K562 (cell line): ENCODE results near the gene ZSCAN26. TPM values are rescaled to one million over a fixed set of nuclear protein-coding genes. Genes with fewer than 3 reads are reported as not detected.

Experiments used
- ATAC-seq: fragments of 200-7000 bp; cut with Tn5 transposase; 3 replicates; pipeline ENCODE4 v1.9.1; 2020; ENCODE audit warnings: moderate library complexity
- BruUV-seq: library from RNA; stranded (reverse); fragments of 400-500 nt; replicated peaks from 2 replicates; lab custom pipeline; 2021; lab: Mats Ljungman, UMichigan
- CTCF ChIA-PET: fragments of 300-600 bp; formaldehyde crosslinking; extraction: SDS; loops from one replicate; lab custom pipeline; 2021; ENCODE audit warnings: low intra/inter-chr PET ratio; lab: Yijun Ruan, JAX
- POLR2A ChIA-PET: fragments of 300-600, 350-650 bp; sonication (Branson Sonifier 250); formaldehyde crosslinking; extraction: SDS; loops from one replicate; lab custom pipeline; 2021; ENCODE audit warnings: antibody characterized with exemption, inconsistent platforms; lab: Yijun Ruan, JAX
- DNase-seq, 4 experiments: peaks; one replicate each; pipeline versions ENCODE4 v3.0.0 to v3.0.0-alpha.2; 2011 to 2018; ENCODE audit warnings: low spot score in 3 of 4, mixed read lengths in 3 of 4; ENCODE audit errors: extremely low read depth in 1 of 4
- FAIRE-seq: peaks from 2 replicates; lab custom pipeline; 2011; peaks lifted over from hg19 to GRCh38; lab: Jason Lieb, UNC
- H2AFZ ChIP-seq: 2 replicates; pipeline ENCODE4 v1.6.0; 2011; ENCODE audit warnings: low read depth, low read length, control low read depth, inconsistent platforms
- H3K27ac ChIP-seq: fragments of 200-600 bp; 3 replicates; pipeline ENCODE4 v1.8.0; 2011; ENCODE audit warnings: low read depth, mild to moderate bottlenecking, control low read depth, inconsistent platforms, low read length, moderate library complexity, mixed read lengths; ENCODE audit errors: extremely low read depth
- H3K27me3 ChIP-seq, 2 experiments: fragments of 300-600 bp in 1 of 2; 2 replicates in 1 of 2; 3 replicates in 1 of 2; pipeline versions ENCODE4 v1.6.0 to v1.8.0; 2011; ENCODE audit warnings: inconsistent platforms in 2 of 2, low read length in 2 of 2, mild to moderate bottlenecking in 1 of 2, mixed read lengths in 1 of 2, moderate library complexity in 1 of 2; ENCODE audit not compliant: control insufficient read depth in 2 of 2, insufficient read depth in 2 of 2
- H3K36me3 ChIP-seq: fragments of 300-600 bp; 3 replicates; pipeline ENCODE4 v1.8.0; 2011; ENCODE audit warnings: mild to moderate bottlenecking, low read length, inconsistent platforms; ENCODE audit not compliant: control insufficient read depth, insufficient read depth
- H3K4me1 ChIP-seq, 2 experiments: fragments of 200-600 bp in 1 of 2; replicated peaks in 1 of 2; 2 replicates in 1 of 2; 3 replicates in 1 of 2; pipeline versions ENCODE4 v1.5.1 to v1.8.0; 2011; ENCODE audit warnings: inconsistent platforms in 2 of 2, low read length in 2 of 2, mild to moderate bottlenecking in 1 of 2, mixed read lengths in 1 of 2, moderate library complexity in 1 of 2; ENCODE audit not compliant: control insufficient read depth in 2 of 2, insufficient read depth in 2 of 2
- H3K4me2 ChIP-seq: 2 replicates; pipeline ENCODE4 v1.6.1; 2011; ENCODE audit warnings: low read length, control low read depth, inconsistent platforms, mixed read lengths; ENCODE audit not compliant: insufficient read depth
- H3K4me3 ChIP-seq: fragments of 200-600 bp; sonication (generic), shearing (Covaris generic); 2 replicates; pipeline ENCODE4 v1.5.1; 2016; ENCODE audit warnings: control low read depth, inconsistent platforms
- H3K79me2 ChIP-seq: fragments of 200-600 bp; 3 replicates; pipeline ENCODE4 v1.8.0; 2011; ENCODE audit warnings: low read length, inconsistent platforms; ENCODE audit not compliant: control insufficient read depth, insufficient read depth
- H3K9ac ChIP-seq, 2 experiments: 2 replicates each; pipeline versions ENCODE4 v1.6.0 to v1.6.1; 2011; ENCODE audit warnings: low read depth in 2 of 2, low read length in 2 of 2, control low read depth in 1 of 2, inconsistent platforms in 1 of 2, mild to moderate bottlenecking in 1 of 2, mixed read lengths in 1 of 2; ENCODE audit not compliant: insufficient read depth in 1 of 2
- H3K9me1 ChIP-seq: one replicate; pipeline ENCODE4 v1.6.0; 2011; ENCODE audit warnings: inconsistent platforms, mild to moderate bottlenecking, low read length, moderate library complexity; ENCODE audit not compliant: control insufficient read depth, insufficient read depth
- H3K9me3 ChIP-seq: replicated peaks from 2 replicates; pipeline ENCODE4 v1.5.1; 2011; ENCODE audit warnings: low read depth, low read length, inconsistent platforms; ENCODE audit not compliant: control insufficient read depth, insufficient read depth
- H4K20me1 ChIP-seq: replicated peaks from 2 replicates; pipeline ENCODE4 v1.6.1; 2011; ENCODE audit warnings: low read length, inconsistent platforms, mixed read lengths; ENCODE audit not compliant: control insufficient read depth, insufficient read depth
- ASH1L ChIP-seq: fragments of 450-650 bp; IDR thresholded peaks from 2 replicates; pipeline ENCODE4 v1.6.1; 2018; ENCODE audit warnings: borderline replicate concordance, mild to moderate bottlenecking, low read depth; ENCODE audit not compliant: partially characterized antibody
- EP400 ChIP-seq: fragments of 450-650 bp; IDR thresholded peaks from 2 replicates; pipeline ENCODE4 v1.6.1; 2017; ENCODE audit warnings: antibody characterized with exemption, mild to moderate bottlenecking, moderate library complexity
- FIP1L1 ChIP-seq: fragments of 200-400 bp; formaldehyde crosslinking; IDR thresholded peaks from 2 replicates; pipeline ENCODE4 v1.6.1; 2018; ENCODE audit warnings: mild to moderate bottlenecking, low read depth, low read length; ENCODE audit not compliant: poor library complexity, severe bottlenecking
- GATAD2B ChIP-seq: fragments of 450-650 bp; IDR thresholded peaks from 2 replicates; pipeline ENCODE4 v1.6.1; 2017; ENCODE audit warnings: mild to moderate bottlenecking, borderline replicate concordance
- SMARCC2 ChIP-seq: fragments of 450-650 bp; IDR thresholded peaks from 2 replicates; pipeline ENCODE4 v1.6.1; 2017; ENCODE audit warnings: antibody characterized with exemption, moderate library complexity, mild to moderate bottlenecking, low read depth
- SNIP1 ChIP-seq: fragments of 450-650 bp; IDR thresholded peaks from 2 replicates; pipeline ENCODE4 v1.7.1; 2017; ENCODE audit warnings: low read depth, mild to moderate bottlenecking
- ZNF431 ChIP-seq: sonication (generic); formaldehyde crosslinking; IDR thresholded peaks from 2 replicates; pipeline ENCODE4 v1.8.0; 2022; ENCODE audit warnings: mild to moderate bottlenecking, missing genetic modification reagents
- WGBS: fragments of 100-300 bp; shearing (Covaris generic); methylation state at CpG from one replicate; pipeline ENCODE4 v1.1.6; 2016; ENCODE audit warnings: low coverage, mixed read lengths; ENCODE audit not compliant: insufficient coverage; ENCODE audit errors: missing lambda C conversion rate; 5-methylcytosine and 5-hydroxymethylcytosine counted together
- in situ Hi-C: fragments of 300-500 bp; cut with MboI; formaldehyde crosslinking; loops from 4 replicates; pipeline ENCODE4 v1.15.0; 2018; ENCODE audit warnings: inconsistent platforms, mixed read lengths
- intact Hi-C: fragments of 100-400 bp; cut with micrococcal nuclease; formaldehyde crosslinking; loops from 2 replicates; pipeline ENCODE4 v1.14.2; 2022
- polyA plus RNA-seq, 8 experiments: library from polyadenylated mRNA; depleted of rRNA in 4 of 8; stranded (reverse) in 5 of 8; unstranded in 3 of 8; fragments of >200 nt; fragmentation: Nextera tagmentation in 2 of 8; fragmentation: Illumina TruSeq in 1 of 8; extraction: Ambion mirVana in 2 of 8; extraction: Trizol in 1 of 8; gene quantifications; 2 replicates each; pipeline versions ENCODE4 v1.2.1 to v1.2.3, GENCODE V29; 2011 to 2014; ENCODE audit warnings: inconsistent platforms in 1 of 8, missing spikeins in 1 of 8
- total RNA-seq, 7 experiments: library from RNA; depleted of rRNA in 6 of 7; stranded (reverse); fragments of >200 nt in 6 of 7; fragmentation: Illumina TruSeq in 2 of 7; extraction: Trizol in 2 of 7; gene quantifications; 2 replicates each; pipeline versions ENCODE4 v1.2.1 to v1.2.3, GENCODE V29; 2011 to 2021; ENCODE audit warnings: low replicate concordance in 1 of 7
- TF ChIP-seq, protein P1 (sequence below): fragments of 450-650 bp; IDR thresholded peaks from 2 replicates; pipeline ENCODE4 v1.7.0; 2016; ENCODE audit warnings: borderline replicate concordance
- TF ChIP-seq, protein P2 (sequence below): fragments of 200-800 bp; sonication (Bioruptor generic); IDR thresholded peaks from 2 replicates; pipeline ENCODE4 v1.6.1; 2016; ENCODE audit warnings: missing genetic modification characterization, missing compliant biosample characterization
- TF ChIP-seq, protein P3 (sequence below), 2 experiments: fragments of 450-650 bp; IDR thresholded peaks; 2 replicates each; pipeline ENCODE4 v1.6.1; 2016

The ZSCAN26 gene
- total and polyA plus RNA-seq, 9 of the 15 experiments (the other 6 are each of a cell fraction or from before 2014, with no cell fraction given) = 5.9 to 14.2 (median 10.5) TPM

DNA sequence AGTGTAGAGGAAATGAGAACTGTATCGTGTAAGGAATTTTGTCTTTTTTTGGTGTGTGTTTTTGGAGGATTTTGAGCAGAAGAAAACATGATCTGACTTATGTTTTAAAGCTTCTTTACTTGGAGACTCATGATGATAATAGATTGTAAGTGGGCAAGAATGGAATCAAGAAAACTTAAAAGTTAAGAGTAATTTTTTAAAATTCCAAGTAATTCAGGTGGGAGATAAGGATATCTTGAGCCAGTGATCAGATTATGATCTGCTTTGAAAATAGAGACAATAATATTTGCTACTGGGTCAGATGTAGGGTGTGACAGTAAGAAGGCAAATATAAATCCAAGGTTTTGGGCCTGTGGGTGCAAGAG lies 734 bp downstream of the ZSCAN26 start:
- Histone ChIP-seq H3K4me2 (peak overlapping the region; percentile 88), H3K9ac (peak overlapping the region; percentile 75 to 94; a peak in 3 of 4 replicates), H3K9me1 (no peaks in the 10 kb centered on the region), H3K9me3 (no peaks in the 10 kb centered on the region; the same call in 1 of the 2 replicates), H3K27ac (peak overlapping the region; percentile 78), H3K36me3 (peaks cover 10% of the 10 kb centered on the region), H3K79me2 (peaks cover 29% of the 10 kb centered on the region), H3K27me3 (no peaks in the 10 kb centered on the region), H3K4me3 (peak overlapping the region; percentile 61), H4K20me1 (no peaks in the 10 kb centered on the region), H3K4me1 (peaks cover 7 to 26% of the 10 kb centered on the region in 2 experiments), H2AFZ (peak overlapping the region; percentile 92)
- in situ Hi-C loops (no loop called here), intact Hi-C loops (loop anchor here (1.0 to 5.0 kb wide), 3 partner anchors 69 to 130 kb away; partner anchors contain the start of gene ZSCAN31)
- peak; percentile 32 for FAIRE-seq
- CTCF ChIA-PET = interaction anchor here (0.6 kb wide), 1 partner anchor 151 kb away, joined by 5 read pairs; no protein-coding TSS in a partner anchor
- ATAC-seq = no peak
- no peak for DNase-seq
- TF ChIP-seq, protein P1, sequence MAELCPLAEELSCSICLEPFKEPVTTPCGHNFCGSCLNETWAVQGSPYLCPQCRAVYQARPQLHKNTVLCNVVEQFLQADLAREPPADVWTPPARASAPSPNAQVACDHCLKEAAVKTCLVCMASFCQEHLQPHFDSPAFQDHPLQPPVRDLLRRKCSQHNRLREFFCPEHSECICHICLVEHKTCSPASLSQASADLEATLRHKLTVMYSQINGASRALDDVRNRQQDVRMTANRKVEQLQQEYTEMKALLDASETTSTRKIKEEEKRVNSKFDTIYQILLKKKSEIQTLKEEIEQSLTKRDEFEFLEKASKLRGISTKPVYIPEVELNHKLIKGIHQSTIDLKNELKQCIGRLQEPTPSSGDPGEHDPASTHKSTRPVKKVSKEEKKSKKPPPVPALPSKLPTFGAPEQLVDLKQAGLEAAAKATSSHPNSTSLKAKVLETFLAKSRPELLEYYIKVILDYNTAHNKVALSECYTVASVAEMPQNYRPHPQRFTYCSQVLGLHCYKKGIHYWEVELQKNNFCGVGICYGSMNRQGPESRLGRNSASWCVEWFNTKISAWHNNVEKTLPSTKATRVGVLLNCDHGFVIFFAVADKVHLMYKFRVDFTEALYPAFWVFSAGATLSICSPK = no peak
- TF ChIP-seq SMARCC2 (0 out of 2 replicates have a peak, but pooled peaks have one; percentile 8), GATAD2B (peak; percentile 68), ZNF431 (no peak), FIP1L1 (no peak), ASH1L (peak; percentile 4), EP400 (no peak), SNIP1 (0 out of 2 replicates have a peak, but pooled peaks have one; percentile 3)
- TF ChIP-seq, protein P2, sequence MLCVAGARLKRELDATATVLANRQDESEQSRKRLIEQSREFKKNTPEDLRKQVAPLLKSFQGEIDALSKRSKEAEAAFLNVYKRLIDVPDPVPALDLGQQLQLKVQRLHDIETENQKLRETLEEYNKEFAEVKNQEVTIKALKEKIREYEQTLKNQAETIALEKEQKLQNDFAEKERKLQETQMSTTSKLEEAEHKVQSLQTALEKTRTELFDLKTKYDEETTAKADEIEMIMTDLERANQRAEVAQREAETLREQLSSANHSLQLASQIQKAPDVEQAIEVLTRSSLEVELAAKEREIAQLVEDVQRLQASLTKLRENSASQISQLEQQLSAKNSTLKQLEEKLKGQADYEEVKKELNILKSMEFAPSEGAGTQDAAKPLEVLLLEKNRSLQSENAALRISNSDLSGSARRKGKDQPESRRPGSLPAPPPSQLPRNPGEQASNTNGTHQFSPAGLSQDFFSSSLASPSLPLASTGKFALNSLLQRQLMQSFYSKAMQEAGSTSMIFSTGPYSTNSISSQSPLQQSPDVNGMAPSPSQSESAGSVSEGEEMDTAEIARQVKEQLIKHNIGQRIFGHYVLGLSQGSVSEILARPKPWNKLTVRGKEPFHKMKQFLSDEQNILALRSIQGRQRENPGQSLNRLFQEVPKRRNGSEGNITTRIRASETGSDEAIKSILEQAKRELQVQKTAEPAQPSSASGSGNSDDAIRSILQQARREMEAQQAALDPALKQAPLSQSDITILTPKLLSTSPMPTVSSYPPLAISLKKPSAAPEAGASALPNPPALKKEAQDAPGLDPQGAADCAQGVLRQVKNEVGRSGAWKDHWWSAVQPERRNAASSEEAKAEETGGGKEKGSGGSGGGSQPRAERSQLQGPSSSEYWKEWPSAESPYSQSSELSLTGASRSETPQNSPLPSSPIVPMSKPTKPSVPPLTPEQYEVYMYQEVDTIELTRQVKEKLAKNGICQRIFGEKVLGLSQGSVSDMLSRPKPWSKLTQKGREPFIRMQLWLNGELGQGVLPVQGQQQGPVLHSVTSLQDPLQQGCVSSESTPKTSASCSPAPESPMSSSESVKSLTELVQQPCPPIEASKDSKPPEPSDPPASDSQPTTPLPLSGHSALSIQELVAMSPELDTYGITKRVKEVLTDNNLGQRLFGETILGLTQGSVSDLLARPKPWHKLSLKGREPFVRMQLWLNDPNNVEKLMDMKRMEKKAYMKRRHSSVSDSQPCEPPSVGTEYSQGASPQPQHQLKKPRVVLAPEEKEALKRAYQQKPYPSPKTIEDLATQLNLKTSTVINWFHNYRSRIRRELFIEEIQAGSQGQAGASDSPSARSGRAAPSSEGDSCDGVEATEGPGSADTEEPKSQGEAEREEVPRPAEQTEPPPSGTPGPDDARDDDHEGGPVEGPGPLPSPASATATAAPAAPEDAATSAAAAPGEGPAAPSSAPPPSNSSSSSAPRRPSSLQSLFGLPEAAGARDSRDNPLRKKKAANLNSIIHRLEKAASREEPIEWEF (CRISPR knock-in tag) = peak; percentile 59; the same call in 1 of the 2 replicates
- TF ChIP-seq, protein P3, sequence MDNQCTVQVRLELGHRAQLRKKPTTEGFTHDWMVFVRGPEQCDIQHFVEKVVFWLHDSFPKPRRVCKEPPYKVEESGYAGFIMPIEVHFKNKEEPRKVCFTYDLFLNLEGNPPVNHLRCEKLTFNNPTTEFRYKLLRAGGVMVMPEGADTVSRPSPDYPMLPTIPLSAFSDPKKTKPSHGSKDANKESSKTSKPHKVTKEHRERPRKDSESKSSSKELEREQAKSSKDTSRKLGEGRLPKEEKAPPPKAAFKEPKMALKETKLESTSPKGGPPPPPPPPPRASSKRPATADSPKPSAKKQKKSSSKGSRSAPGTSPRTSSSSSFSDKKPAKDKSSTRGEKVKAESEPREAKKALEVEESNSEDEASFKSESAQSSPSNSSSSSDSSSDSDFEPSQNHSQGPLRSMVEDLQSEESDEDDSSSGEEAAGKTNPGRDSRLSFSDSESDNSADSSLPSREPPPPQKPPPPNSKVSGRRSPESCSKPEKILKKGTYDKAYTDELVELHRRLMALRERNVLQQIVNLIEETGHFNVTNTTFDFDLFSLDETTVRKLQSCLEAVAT (IDR thresholded peaks at IDR 0.05) = 0 out of 4 replicates have a peak, but pooled peaks of 1 of the 2 experiments have one; percentile 1
- POLR2A ChIA-PET = interaction anchor here (0.6 to 6.5 kb wide), 21 partner anchors 12 to 491 kb away, joined by 3 to 73 read pairs (median 4); partner anchors contain the start of genes PGBD1, ZKSCAN3, ZKSCAN4 and ZKSCAN8
- 5% methylated on average over 1 of the region's 1 CpG for WGBS
- BruUV-seq = TSS peak; percentile 61
